ENCODE measurements around the gene VOPP1. TPM values are rescaled to one million over a fixed set of nuclear protein-coding genes. Genes with fewer than 3 reads are reported as not detected.

The VOPP1 gene
- total and polyA plus RNA-seq, 7 donors, result 16.3 to 45.7 (median 29.7) TPM

DNA sequence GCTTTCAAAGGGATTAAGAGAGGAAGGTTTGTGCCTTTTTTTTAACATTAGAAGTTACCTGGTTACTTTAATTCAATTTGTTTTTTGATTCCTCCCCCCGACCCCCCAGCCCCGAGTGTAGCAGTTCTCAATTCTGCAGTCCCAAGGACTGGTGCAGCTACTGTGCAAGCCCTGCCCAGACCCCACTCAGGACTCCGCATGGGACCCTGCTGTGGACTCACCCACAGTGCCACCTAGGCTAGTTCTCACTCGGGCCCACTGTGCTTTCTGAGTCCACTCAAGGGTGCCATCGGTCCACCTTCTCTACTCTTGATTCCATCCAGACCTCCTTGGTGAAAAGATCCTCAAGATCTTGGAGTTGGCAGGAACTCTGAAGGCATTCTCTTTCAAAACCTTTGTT lies 77.4 kb downstream of the VOPP1 start:
- peaks cover 2 to 55% of the 10 kb centered on the region in 2 donors for H3K36me3 ChIP-seq (ENCODE audit: insufficient read depth in 1 of 2, low read depth in 1 of 2)
- intact Hi-C loops (cut with DNase I), result no loop called here

DNA sequence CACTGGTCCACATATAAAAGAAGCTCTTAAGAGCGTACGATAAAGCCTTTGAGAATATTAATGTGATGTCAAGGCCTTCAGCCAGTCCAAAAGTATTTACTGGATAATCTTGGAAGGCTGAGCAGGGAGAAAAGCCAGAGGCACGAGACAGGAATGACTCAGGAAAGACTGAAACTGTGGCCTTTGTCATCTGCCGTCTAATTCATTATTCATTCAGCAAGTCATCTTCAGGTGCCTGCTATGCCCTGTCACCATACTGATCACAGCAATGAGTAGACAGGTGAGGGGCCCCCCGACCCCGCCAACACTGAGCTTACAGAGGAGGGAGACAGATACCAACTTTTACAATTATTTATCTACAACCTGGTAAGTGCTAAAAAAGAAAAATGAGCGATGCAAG lies 78.9 kb downstream of the VOPP1 start:
- peak; percentile 42 to 74 (median 56) for ATAC-seq
- H3K27ac ChIP-seq, result peak overlapping the region; percentile 30

More for the DNA sequence above, 77.4 kb downstream of the VOPP1 start:
- H3K4me3 ChIP-seq, result no peak overlapping the region
- peaks cover 9% of the 10 kb centered on the region for H3K4me1 ChIP-seq
- no peak overlapping the region for H3K27ac ChIP-seq
- 92 to 98% (median 96%) methylated on average over 5 of the region's 5 CpGs for WGBS, 3 donors
- H3K9me3 ChIP-seq, result no peaks in the 10 kb centered on the region
- DNase-seq (no peak), ATAC-seq (no peak)
- TF ChIP-seq, protein P1, sequence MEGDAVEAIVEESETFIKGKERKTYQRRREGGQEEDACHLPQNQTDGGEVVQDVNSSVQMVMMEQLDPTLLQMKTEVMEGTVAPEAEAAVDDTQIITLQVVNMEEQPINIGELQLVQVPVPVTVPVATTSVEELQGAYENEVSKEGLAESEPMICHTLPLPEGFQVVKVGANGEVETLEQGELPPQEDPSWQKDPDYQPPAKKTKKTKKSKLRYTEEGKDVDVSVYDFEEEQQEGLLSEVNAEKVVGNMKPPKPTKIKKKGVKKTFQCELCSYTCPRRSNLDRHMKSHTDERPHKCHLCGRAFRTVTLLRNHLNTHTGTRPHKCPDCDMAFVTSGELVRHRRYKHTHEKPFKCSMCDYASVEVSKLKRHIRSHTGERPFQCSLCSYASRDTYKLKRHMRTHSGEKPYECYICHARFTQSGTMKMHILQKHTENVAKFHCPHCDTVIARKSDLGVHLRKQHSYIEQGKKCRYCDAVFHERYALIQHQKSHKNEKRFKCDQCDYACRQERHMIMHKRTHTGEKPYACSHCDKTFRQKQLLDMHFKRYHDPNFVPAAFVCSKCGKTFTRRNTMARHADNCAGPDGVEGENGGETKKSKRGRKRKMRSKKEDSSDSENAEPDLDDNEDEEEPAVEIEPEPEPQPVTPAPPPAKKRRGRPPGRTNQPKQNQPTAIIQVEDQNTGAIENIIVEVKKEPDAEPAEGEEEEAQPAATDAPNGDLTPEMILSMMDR (IDR thresholded peaks at IDR 0.05), result no peak
- H3K27me3 ChIP-seq (ENCODE audit: insufficient read depth in 3 of 3, low read length in 2 of 3), result no peaks in the 10 kb centered on the region

DNA sequence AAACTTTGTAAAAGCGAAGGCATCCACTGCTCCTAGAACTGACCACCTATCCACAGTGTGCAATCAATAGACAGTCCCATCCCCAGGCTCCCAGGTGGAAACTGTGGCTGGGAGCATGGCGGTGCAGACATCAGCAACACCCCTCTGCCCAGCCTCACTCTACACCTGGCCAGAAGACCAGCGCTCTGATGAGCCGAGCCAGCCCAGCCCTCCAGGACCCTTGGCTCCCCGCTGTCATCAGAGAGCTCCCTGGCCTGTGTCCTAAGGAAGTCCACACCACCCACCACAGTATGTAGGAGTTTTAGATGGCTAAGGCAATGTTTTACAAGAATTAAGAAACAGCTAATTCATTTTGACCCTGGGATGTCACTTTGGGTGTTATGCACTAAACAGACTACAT lies 81.0 kb downstream of the VOPP1 start:
- H3K27me3 ChIP-seq (ENCODE audit: insufficient read depth in 3 of 3, low read length in 2 of 3), result no peaks in the 10 kb centered on the region
- no peak for ATAC-seq
- WGBS, 3 donors, result 93 to 96% (median 95%) methylated on average over 5 of the region's 5 CpGs
- no peaks in the 10 kb centered on the region for H3K4me1 ChIP-seq
- no peak for DNase-seq
- peaks cover 2 to 60% of the 10 kb centered on the region in 2 donors for H3K36me3 ChIP-seq (ENCODE audit: insufficient read depth in 1 of 2, low read depth in 1 of 2)
- TF ChIP-seq, protein P1 (IDR thresholded peaks at IDR 0.05), result no peak
- intact Hi-C loops (cut with DNase I), result no loop called here
- H3K9me3 ChIP-seq, result no peaks in the 10 kb centered on the region
- no peak overlapping the region for H3K4me3 ChIP-seq
- no peak overlapping the region for H3K27ac ChIP-seq

More for the DNA sequence above, 78.9 kb downstream of the VOPP1 start:
- TF ChIP-seq, protein P1 (IDR thresholded peaks at IDR 0.05), result no peak
- peaks cover 2 to 67% of the 10 kb centered on the region in 2 donors for H3K36me3 ChIP-seq (ENCODE audit: insufficient read depth in 1 of 2, low read depth in 1 of 2)
- WGBS, 3 donors, result 65 to 81% (median 68%) methylated on average over 7 of the region's 7 CpGs
- DNase-seq, result no peak
- intact Hi-C loops (cut with DNase I), result no loop called here
- no peaks in the 10 kb centered on the region for H3K27me3 ChIP-seq (ENCODE audit: insufficient read depth in 3 of 3, low read length in 2 of 3)
- no peaks in the 10 kb centered on the region for H3K9me3 ChIP-seq
- no peaks in the 10 kb centered on the region for H3K4me1 ChIP-seq
- no peak overlapping the region for H3K4me3 ChIP-seq

DNA sequence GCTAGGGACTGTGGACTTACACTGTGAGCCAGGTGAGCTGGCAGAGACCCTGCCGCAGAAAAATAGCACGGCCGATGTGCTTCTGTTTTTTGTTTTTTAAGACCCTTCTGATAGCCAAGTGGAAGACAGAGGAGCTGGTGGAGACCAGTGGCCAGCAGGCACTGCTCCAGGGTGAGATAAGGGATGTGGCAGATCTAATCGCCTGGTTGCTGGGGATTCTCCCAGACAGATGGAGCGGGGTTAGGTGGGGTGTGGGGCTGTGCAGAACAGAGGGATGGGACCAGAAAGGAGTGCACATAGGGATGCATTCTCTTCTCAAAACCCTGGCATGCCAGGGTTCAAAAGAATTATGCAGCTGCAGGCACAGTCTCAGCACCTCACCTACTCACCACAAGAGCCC lies 82.2 kb downstream of the VOPP1 start:
- no peaks in the 10 kb centered on the region for H3K9me3 ChIP-seq
- no peak overlapping the region for H3K4me3 ChIP-seq
- no peaks in the 10 kb centered on the region for H3K27me3 ChIP-seq (ENCODE audit: insufficient read depth in 3 of 3, low read length in 2 of 3)
- 75 to 85% (median 81%) methylated on average over 5 of the region's 5 CpGs for WGBS, 3 donors
- TF ChIP-seq, protein P1 (IDR thresholded peaks at IDR 0.05), result no peak
- DNase-seq (no peak), ATAC-seq (no peak)
- intact Hi-C loops (cut with DNase I), result no loop called here
- peaks cover 2 to 62% of the 10 kb centered on the region in 2 donors for H3K36me3 ChIP-seq (ENCODE audit: insufficient read depth in 1 of 2, low read depth in 1 of 2)
- no peaks in the 10 kb centered on the region for H3K4me1 ChIP-seq
- no peak overlapping the region for H3K27ac ChIP-seq

DNA sequence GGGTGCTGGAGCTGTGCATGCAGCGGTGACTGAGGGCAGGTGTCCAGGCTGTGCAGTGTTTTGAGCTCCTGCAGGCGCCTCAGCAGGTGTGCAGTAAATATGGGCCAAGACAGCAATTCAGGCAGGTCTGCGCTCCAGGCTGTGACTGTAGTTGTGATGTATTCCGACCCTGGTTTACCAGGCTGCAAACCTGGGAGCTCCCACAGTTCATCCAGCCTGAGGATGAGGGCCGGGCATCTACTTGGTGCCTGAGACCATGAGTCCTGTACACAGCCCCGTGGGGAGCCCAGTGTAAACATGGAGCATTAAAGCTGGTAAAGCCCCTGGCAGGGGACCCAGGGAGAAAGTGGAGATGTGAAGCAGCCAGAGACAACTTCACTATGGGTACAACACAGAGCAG lies 82.8 kb downstream of the VOPP1 start:
- TF ChIP-seq, protein P1 (IDR thresholded peaks at IDR 0.05), result no peak
- Histone ChIP-seq H3K4me1 (no peaks in the 10 kb centered on the region), H3K27ac (no peak overlapping the region), H3K9me3 (no peaks in the 10 kb centered on the region), H3K4me3 (no peak overlapping the region), H3K27me3 (ENCODE audit: insufficient read depth in 3 of 3, low read length in 2 of 3) (no peaks in the 10 kb centered on the region), H3K36me3 (ENCODE audit: insufficient read depth in 1 of 2, low read depth in 1 of 2) (peaks cover 2 to 60% of the 10 kb centered on the region in 2 donors)
- WGBS, 3 donors, result 89 to 94% (median 93%) methylated on average over 6 of the region's 6 CpGs
- intact Hi-C loops (cut with DNase I), result no loop called here
- ATAC-seq, result no peak
- DNase-seq, result no peak

All from psoas muscle (tissue), 8 donors.